Activated T-helper 1 cell treated with anti-CD3 and anti-CD28 coated beads, Interleukin-12 subunit alpha, Interleukin-12 subunit beta, Interleukin-2, Interleukin-4 antibody, amounts not matched to agents 30 ng/mL and 10 ng/mL and 1 ng/mL, durations not matched to agents 14 hours and 24 hours and 36 hours (primary cell): ENCODE data around the gene FUNDC2. TPM values are rescaled to one million over a fixed set of nuclear protein-coding genes. Genes with fewer than 3 reads are reported as not detected.

Experiments used
- DNase-seq: peaks from one replicate; pipeline ENCODE4 v3.0.0; 2021; ENCODE audit warnings: low spot score
- H3K27ac Mint-ChIP-seq: one replicate; pipeline ENCODE4 v1.8.0; 2021; ENCODE audit warnings: mild to moderate bottlenecking, mixed read lengths
- H3K27me3 Mint-ChIP-seq: one replicate; pipeline ENCODE4 v1.8.0; 2022; ENCODE audit warnings: mild to moderate bottlenecking, moderate library complexity, mixed read lengths; ENCODE audit not compliant: insufficient read depth
- H3K36me3 Mint-ChIP-seq: one replicate; pipeline ENCODE4 v1.8.0; 2021; ENCODE audit warnings: low read depth, mixed read lengths
- H3K4me1 Mint-ChIP-seq: one replicate; pipeline ENCODE4 v1.8.0; 2021; ENCODE audit warnings: low read depth, mixed read lengths
- H3K4me3 Mint-ChIP-seq: one replicate; pipeline ENCODE4 v1.8.0; 2021; ENCODE audit warnings: mild to moderate bottlenecking, moderate library complexity, mixed read lengths
- H3K9me3 Mint-ChIP-seq: one replicate; pipeline ENCODE4 v1.8.0; 2021; ENCODE audit warnings: mixed read lengths
- intact Hi-C: fragments of 100-400 bp; cut with micrococcal nuclease; formaldehyde crosslinking; loops from one replicate; pipeline ENCODE4 v1.15.1; 2024
- total RNA-seq: library from RNA; stranded (reverse); gene quantifications from 2 replicates; pipeline ENCODE4 v1.2.3, GENCODE V29; 2022

The FUNDC2 gene
- total RNA-seq, 1 donor from 2014 or later, result 74.1 TPM

GRCh38 chrX:155105919-155106318 is 79.3 kb downstream of the FUNDC2 start:
- no peaks in the 10 kb centered on the region for H3K27me3 Mint-ChIP-seq
- no peak overlapping the region for H3K4me3 Mint-ChIP-seq
- DNase-seq, result no peak
- no peaks in the 10 kb centered on the region for H3K9me3 Mint-ChIP-seq
- intact Hi-C loops, result no loop called here
- no peak overlapping the region for H3K27ac Mint-ChIP-seq
- no peaks in the 10 kb centered on the region for H3K4me1 Mint-ChIP-seq
- H3K36me3 Mint-ChIP-seq, result peaks cover 27% of the 10 kb centered on the region

DNA sequence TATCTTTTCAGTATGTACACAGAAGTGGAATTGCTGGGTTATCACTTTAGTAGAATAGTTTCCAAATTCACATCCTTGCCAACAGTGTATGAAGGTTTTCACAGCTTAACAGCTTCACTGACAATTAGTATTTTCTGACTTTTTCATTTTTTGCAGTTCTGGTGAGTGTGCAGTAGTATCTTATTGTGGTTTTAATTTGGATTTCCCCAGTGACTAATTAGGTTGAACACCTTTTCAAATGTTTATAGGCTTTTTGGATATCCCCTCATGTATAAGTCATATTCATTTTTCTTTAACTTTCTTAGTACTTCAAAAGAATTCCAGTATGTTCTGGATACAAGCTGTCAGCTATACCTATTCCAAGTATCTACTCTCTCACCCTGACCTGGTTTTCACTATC is 81.8 kb downstream of the FUNDC2 start:
- H3K27me3 Mint-ChIP-seq, result no peaks in the 10 kb centered on the region
- H3K4me3 Mint-ChIP-seq, result no peak overlapping the region
- no peaks in the 10 kb centered on the region for H3K4me1 Mint-ChIP-seq
- H3K9me3 Mint-ChIP-seq, result no peaks in the 10 kb centered on the region
- H3K36me3 Mint-ChIP-seq, result peaks cover 27% of the 10 kb centered on the region
- intact Hi-C loops, result no loop called here
- DNase-seq, result no peak
- no peak overlapping the region for H3K27ac Mint-ChIP-seq

Other genes starting within 250 kb of the FUNDC2 start
- 27.8 and 28.7 TPM in 2 replicates for gene MPP1, start 221.4 kb upstream of the FUNDC2 start, total RNA-seq
- not detected in 2 replicates for gene SMIM9, start 192.2 kb upstream of the FUNDC2 start, total RNA-seq
- gene F8A1, start 140.5 kb upstream of the FUNDC2 start, total RNA-seq, result 23.6 and 24.1 TPM in 2 replicates
- 2.7 and 2.9 TPM in 2 replicates for gene F8, start 4.1 kb upstream of the FUNDC2 start, total RNA-seq
- gene CMC4, start 44.3 kb downstream of the FUNDC2 start, total RNA-seq, result 1.3 and 3.0 TPM in 2 replicates
- 9.1 and 12.7 TPM in 2 replicates for gene MTCP1, start 44.3 kb downstream of the FUNDC2 start, total RNA-seq
- gene BRCC3, start 44.7 kb downstream of the FUNDC2 start, total RNA-seq, result 28.9 and 30.5 TPM in 2 replicates
- 73.0 and 74.6 TPM in 2 replicates for gene VBP1, start 189.6 kb downstream of the FUNDC2 start, total RNA-seq
- 11.4 and 12.5 TPM in 2 replicates for gene RAB39B, start 237.6 kb downstream of the FUNDC2 start, total RNA-seq